Activated CD8-positive, alpha-beta memory T cell treated with anti-CD3 and anti-CD28 coated beads for 36 hours (primary cell): ENCODE measurements around the gene SERPINB2. TPM values are rescaled to one million over a fixed set of nuclear protein-coding genes. Genes with fewer than 3 reads are reported as not detected.

ENCODE experiments used
- CTCF ChIA-PET: fragments of 350-600 bp; sonication (Branson Sonifier 250); formaldehyde crosslinking; loops from one replicate; lab custom pipeline; 2021; ENCODE audit warnings: antibody characterized with exemption; lab: Charles Lee
- POLR2A ChIA-PET: fragments of 350-600 bp; sonication (Branson Sonifier 250); formaldehyde crosslinking; loops from one replicate; lab custom pipeline; 2021; ENCODE audit warnings: antibody characterized with exemption; lab: Charles Lee
- total RNA-seq, 2 experiments: library from RNA; stranded (reverse); gene quantifications; one replicate each; pipeline ENCODE4 v1.2.3, GENCODE V29; 2021

The SERPINB2 gene
- total RNA-seq, 2 experiments from 2014 or later: not detected

DNA sequence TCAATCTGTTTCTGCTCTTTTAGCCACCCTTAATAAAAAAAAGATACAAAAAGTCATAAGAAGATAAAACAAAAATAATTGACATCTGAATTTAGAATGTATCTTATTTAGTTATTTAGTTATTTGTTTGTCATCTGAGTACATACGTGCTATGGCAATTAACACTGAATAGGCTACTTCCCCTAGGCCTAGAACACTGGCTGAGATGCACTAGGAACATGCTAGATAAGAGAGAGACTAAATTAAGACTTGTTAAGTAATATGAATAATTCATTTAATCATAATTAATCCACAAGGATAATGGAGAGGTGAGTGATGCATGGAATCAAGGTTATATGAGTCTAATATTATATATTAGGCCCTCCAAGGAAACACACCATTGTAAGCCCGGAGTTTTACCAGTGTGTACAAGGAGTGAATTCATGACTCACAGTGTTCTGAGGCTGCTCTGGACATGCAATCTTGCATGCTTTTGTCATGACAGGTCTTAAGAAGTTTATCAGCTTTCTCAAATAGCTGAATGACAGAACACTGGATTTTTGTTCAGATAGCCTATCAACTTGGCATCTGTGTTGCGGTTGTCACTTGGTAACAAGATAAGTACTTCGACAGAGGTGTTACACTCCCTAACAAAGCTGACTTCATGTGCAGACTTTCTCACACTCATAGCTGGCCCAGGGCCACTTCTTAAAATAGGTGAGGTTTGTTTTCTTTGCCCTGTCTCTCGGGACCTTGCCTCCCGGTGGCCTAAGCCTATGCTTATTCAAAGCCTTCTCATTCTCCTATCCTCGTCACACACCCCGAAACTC is 5.0 kb upstream of the SERPINB2 start:
- CTCF ChIA-PET: no interaction called here
- POLR2A ChIA-PET: no interaction called here

DNA sequence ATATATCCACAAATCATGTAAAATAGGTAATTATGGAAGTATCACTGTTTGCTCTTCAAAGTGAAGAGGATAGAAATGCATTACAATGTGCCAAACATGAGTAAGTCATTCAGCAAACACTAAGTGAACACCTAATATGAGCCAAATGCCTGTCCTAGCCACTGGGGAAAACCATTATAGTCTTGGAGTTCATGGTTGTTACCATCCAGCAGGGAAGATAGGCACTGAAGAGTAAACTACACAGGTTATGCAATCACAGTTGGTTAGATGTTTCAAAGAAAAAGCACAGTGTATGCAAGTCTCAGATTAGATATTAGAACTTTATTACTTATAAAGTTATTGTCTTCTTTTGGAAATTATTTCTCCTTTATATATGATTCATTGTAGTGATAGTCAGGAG is 3.9 kb upstream of the SERPINB2 start:
- CTCF ChIA-PET: no interaction called here
- POLR2A ChIA-PET: no interaction called here

DNA sequence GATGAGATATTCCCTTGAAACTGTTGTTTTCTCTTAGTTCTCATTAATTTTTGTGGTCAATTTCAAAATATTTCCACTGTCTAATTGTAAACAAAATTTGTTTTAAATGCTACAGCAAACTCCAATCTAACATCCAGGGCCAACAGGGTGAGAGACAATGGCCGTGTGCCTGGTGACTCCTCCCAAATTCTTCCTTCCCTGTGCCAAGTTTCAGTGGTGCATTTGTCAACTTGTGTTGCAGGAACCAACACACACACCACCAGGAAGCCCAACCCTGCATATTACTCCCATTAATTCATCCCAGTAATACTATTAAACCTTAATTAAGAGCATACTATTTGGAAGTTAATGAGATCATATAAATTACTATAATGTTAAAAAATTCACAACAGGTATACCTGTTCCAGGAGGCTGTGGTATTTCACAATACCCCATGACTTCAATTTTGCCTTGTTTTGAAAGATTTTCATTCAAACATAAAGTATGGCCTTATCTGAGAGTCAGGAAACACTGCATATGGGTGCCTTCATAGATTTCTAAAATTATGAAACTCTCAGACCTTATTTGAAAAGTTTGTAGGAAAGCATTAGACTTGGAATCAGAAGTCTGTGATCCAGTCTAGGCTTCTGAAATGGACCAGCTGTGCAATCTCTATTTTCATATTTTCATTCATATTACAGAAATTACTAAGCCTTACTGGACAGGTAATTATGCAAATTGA is 1.1 kb downstream of the SERPINB2 start:
- ChIA-PET POLR2A (no interaction called here), CTCF (interaction anchor here (0.6 kb wide), 1 partner anchor 101 kb away, joined by 3 read pairs; no protein-coding TSS in a partner anchor)

DNA sequence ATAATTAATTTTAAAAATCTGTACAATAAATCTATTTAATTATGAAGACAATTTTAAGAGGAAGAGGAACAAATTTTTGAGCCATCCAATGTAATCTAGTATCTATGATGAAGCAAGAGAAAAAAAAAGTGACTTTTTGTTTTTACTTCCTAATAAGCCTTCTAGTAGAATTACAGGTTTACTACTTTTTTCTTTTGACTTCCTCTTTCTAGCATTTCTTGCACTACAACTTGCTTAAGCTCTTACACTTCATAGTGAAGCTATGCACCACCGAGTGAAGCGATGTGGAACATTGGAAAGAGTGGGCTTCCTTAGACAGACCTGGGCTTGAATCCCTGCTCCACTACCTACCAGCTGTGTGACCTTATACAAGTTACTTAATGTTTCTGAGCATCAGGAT is 2.1 kb downstream of the SERPINB2 start:
- ChIA-PET POLR2A (no interaction called here), CTCF (interaction anchor here (0.6 kb wide), 1 partner anchor 100 kb away, joined by 3 read pairs; no protein-coding TSS in a partner anchor)

DNA sequence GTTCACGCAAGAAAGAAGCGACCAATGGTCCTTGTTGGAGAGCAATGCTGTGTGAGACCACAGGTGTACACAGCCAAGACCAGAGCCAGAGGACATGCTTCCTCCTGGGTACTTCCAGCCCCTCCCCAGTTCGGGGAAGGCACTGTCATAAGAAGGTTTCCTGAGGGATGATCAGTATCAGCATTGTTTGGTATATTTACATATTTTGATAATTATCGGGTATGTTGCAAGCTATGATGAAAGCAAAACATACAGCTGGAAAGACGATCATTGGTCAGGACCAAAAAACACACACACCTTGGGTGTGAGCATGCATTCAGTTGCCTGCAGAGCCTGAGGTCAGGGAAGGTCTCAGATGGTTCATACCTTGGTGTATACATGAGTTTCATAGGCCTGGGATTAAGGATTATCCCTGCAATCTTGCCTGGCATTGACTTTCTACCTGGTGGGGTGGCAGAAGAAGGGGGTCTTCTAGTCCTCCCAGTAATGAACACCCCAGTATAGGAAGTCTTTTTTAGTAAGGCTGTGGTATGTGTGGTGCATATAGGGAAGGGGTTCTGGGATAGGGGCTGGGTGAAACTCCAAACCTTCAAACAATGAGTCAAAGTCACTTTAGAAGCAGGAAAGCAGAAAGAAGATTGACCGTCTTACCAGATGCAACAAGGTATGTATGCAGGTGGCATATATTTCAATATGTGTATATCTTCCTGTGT is 2.9 kb downstream of the SERPINB2 start:
- POLR2A ChIA-PET: no interaction called here
- CTCF ChIA-PET: no interaction called here

DNA sequence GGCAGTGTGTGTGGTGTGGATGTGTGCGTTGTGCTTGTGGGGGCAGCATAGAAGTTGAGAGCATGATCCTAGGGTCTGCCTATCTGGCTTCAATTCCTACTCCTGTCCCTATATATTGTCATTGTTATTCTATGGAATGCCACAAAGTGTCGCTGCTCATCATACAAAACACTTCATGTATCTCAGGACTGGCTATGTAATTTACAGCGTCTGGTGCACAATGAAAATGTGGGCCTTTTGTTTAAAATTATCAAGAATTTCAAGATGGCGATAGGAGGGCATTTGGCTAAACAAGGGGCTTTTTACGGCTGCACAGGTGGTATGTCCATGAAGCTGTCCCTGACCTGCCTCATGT is 3.4 kb downstream of the SERPINB2 start:
- POLR2A ChIA-PET: no interaction called here
- CTCF ChIA-PET: no interaction called here

DNA sequence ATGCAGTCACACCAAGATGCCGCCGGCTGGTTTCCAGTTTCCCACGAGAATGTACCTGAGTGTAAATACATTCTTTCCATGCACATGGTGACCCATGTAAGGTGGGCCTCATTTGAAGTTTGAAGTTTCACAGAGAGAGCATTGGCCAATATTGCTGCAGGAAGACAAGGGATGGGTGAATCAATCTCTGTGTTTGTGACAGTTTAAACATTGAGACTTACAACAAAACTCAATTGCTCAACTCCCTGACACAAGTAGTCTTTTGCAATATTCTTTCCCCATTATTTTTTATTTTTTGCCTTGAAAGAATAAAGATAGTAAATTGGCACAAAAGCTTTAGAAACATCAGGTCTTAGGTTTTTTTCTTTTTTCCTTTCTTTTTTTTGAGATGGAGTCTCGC is 5.1 kb downstream of the SERPINB2 start:
- POLR2A ChIA-PET: no interaction called here
- CTCF ChIA-PET: no interaction called here

DNA sequence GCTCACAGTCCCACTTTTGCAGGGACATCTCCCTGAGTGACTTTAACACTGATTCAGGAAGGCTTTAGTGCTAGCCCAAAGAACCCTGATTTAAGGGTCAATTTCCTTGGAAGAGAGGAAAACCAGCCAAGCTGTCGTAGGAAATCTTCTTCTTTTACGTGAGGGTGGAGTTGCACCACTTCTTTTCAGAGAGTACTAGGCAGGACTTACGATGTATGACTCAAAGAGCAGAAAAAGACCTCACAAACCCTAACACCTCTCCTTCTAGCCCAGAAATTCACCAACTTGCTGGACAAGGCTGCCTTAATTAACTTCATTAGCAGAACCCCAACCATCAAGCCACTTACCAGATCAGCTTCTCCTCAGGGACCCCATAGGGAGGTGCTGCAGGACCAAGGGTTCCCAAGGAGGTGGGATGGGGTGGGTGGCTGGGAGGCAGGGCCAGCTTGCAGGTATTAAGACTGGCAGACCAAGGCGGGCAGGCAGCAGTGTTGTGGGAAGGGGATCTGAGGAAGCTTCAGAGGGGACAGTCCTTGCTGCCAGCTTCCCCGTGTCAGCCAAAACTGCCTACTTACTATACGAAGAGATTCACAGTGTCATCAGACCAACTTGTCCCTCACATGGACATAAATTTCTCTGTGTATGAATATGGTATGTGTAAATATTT is 6.7 kb downstream of the SERPINB2 start:
- ChIA-PET POLR2A (no interaction called here), CTCF (no interaction called here)

DNA sequence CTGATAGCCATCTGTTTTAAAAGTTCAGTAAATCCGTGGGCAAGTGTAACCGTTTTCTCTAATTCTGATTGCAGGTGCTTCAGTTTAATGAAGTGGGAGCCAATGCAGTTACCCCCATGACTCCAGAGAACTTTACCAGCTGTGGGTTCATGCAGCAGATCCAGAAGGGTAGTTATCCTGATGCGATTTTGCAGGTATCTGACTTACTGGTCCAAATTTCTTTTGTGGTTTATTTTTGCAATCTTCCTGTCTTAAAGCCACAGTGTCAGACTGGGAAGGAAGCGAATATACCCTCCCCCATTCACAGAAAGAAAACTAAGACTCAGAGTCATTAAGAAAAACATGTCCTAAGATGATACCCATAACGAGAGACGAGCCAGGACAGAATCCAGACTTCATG is 7.7 kb downstream of the SERPINB2 start:
- POLR2A ChIA-PET: no interaction called here
- CTCF ChIA-PET: no interaction called here

DNA sequence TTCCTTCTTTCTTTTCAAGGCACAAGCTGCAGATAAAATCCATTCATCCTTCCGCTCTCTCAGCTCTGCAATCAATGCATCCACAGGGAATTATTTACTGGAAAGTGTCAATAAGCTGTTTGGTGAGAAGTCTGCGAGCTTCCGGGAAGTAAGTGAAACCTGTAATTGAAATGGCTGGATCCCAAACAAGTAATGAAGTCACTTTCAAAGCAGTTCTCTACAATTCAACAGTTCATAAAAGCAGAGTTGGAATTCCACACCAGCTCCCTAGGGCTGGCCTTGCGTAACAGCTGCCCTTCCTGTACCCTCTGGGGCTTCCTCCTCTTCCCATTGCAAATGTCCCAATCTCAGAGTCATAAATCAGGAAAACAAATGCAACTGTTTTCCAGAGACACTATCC is 9.6 kb downstream of the SERPINB2 start:
- POLR2A ChIA-PET: no interaction called here
- CTCF ChIA-PET: no interaction called here

DNA sequence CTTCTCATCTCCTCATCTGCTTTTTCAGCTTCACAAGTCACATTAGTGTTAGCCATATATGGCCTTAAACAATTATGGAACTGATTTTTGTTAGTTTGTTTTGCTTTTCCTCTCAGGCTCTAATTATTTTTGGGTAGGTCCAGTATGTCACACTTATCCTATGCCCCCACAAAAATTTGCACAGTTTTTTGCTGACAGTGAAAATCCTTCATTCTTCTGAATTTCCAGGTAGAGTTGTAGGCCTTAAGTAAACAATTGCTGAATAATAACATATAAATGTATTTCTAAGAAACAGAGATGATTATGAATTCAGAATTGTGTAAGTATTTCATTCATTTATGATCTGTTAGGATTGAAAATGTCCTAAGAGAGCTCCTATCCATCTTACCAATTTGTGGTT is 11.7 kb downstream of the SERPINB2 start:
- POLR2A ChIA-PET: no interaction called here
- CTCF ChIA-PET: no interaction called here

DNA sequence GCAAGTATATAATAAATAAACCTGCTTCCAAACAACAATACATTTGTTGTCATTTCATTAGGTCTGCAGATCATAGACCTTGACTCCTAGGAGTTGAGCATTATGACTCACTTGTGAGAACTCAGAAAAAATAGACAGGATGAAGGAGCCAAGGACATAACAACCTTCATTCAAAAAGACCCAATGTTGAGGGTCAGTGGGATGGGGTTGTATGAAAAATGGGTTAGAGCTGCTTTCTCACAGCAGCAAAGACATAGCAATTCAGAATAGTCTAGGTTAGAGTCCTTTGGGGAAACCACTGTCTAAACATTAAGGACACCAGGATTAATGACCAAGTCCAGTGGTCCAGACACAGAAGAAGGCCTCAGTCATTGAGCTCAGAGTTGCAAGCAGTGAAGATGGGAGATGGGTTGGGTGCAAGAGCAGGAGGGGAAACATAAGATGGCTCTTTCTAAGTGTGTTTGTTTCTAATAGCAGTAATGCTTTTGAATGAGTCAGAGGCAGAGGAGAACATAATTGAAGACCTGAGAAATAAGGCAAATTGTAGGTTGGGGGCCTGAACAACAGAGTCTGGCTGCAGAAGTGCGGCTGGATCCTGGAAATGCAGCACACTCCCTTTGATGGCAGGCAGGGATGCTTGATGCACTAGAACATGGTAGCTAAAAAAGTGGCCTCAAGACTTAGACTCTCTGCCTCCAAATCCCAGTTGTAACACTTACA is 16.5 kb downstream of the SERPINB2 start:
- ChIA-PET POLR2A (no interaction called here), CTCF (no interaction called here)

DNA sequence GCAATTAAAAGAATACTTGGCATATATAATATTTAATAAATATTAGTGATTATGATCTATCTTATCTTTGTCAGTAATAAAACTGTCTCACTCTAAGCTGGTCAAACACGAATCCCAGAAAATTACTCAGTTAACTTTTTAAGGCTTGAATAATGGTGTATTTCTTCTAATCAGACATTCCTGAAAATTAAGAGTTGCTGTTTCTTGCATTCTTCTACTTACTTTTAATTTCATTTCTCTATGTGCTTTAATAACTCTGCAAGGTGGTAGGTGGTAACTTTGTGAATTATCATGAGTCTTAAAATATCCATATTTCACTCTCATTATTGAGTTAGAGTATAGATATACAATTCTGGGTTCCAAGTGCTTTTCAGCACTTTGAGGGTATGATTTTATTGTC is 17.2 kb downstream of the SERPINB2 start:
- ChIA-PET POLR2A (no interaction called here), CTCF (no interaction called here)

DNA sequence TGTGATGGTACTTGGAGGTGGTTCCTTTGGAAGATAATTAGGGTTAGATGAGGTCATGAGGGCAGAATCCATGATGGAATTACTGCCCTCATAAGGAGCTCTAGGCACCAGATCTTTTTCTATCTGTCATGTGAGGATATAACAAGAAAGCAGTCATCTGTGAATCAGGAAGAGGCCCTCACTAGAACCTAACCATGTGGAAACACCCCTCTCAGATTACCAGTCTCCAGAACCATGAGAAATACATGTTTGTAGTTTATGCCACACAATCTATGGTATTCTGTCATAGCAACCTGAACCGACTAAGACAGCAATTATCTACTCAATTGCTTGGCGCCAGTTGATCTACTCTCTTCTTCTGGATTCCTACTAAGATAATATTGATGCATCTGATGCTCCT is 17.9 kb downstream of the SERPINB2 start:
- CTCF ChIA-PET: no interaction called here
- POLR2A ChIA-PET: no interaction called here

DNA sequence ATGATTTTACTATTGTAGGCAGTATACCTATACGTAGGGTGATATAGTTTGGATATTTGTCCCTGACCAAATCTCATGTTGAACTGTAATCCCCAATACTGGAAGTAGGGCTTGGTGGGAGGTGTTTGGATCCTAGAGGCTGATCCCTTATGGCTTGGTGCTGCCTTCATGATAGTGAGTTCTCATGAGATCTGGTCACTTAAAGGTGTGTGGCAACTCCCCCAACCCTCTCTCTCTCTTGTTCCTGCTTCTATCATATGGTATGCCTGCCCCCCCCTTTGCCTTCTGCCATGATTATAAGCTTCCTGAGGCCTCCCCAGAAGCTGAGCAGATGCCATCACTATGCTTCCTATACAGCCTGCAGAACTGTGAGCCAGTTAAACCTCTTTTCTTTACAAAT is 18.6 kb downstream of the SERPINB2 start:
- ChIA-PET POLR2A (no interaction called here), CTCF (interaction anchor here (0.7 kb wide), 1 partner anchor 1633 kb away, joined by 3 read pairs; no protein-coding TSS in a partner anchor)

DNA sequence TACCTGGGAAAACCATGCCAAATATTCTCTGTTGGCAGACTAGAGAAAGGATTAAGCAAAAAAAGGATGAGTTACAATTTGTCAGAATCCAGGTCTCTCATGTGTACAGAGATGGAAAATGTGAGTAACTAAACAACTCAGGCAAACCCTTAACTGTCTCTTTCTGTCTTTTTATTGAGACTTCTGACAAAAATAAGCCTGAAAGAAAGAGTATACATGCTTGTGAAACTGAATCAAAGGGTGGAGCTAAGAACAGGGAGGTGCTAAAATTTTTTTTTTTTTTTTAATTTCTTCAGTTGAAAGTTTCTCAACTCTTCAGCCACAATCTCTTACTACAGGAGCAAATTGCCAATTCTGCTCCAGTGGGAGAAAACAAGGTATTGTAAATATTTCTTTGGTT is 20.2 kb downstream of the SERPINB2 start, which contains the start of gene SERPINB10:
SERPINB10 (plus strand) TSS at position 295 of the 400 bp plus-strand sequence. CDS start 7,553 bp downstream, outside the sequence.
- ChIA-PET CTCF (no interaction called here), POLR2A (no interaction called here)

DNA sequence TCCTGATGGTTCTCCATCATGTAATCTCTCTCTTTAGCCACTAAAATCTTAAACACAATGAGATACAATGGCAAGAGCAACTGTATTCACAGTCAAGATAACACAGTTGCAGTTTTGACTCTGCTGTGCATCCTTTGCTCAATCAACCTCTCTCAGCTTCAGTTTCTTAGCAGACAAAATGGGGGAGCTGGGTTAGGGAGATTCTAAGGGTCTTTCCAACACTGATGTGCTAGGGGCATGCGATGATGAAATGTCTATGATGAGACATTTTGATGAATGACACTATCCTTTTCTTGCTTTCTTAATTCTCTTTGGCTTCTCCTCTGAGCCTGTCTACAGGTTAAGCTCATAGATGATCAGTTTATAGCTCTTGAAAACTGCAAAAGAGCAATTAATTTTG is 21.4 kb downstream of the SERPINB2 start:
- ChIA-PET CTCF (no interaction called here), POLR2A (no interaction called here)

DNA sequence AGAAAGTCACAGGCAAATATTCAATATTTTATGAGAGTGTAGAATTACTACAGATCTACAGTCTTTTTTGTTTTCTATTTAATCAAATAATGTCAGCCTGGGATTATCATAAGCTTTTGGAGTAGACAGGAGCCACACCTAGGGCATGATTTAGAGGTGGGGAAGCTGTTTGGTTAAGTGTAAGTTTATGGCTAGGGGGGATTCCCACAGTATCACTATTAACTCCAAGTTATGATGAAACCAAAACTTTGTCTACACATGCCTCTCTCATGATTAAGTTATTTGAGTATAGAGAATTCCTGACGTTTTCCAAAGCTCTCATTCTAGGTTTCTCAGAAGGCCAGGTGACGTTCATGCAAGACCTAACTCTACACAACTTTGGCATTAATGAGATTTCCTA is 22.4 kb downstream of the SERPINB2 start:
- POLR2A ChIA-PET: no interaction called here

DNA sequence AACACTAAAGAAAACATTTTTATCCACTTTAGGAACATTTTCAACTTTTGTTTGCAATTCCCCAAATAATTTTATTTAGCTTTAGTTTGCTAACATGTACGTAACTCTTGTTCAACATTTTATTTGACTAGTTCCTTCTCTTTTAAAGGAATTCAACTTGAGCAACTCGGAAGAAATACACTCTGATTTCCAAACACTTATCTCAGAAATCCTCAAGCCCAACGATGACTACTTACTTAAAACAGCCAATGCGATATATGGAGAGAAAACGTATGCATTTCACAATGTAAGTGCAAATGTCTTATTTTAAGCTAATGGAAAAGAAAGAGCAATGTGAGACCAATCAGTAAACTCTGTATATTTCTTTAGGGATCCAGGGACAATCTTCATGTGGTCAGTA is 30.3 kb downstream of the SERPINB2 start:
- CTCF ChIA-PET: no interaction called here

More for the DNA sequence above, 22.4 kb downstream of the SERPINB2 start:
- CTCF ChIA-PET: no interaction called here

More for the DNA sequence above, 30.3 kb downstream of the SERPINB2 start:
- POLR2A ChIA-PET: no interaction called here
